Subcutaneous adipose tissue (tissue), 4 donors: ENCODE measurements around the gene UNC13B. TPM values are rescaled to one million over a fixed set of nuclear protein-coding genes. Genes with fewer than 3 reads are reported as not detected.

Source experiments
- total RNA-seq, 4 donors: library from RNA; depleted of rRNA; stranded (reverse); fragments of >200 nt; gene quantifications; one replicate each; pipeline ENCODE4 v1.1.0, GENCODE V29; 2016
- TF ChIP-seq, protein P1 (sequence below): fragments of 450-650 bp; IDR thresholded peaks from one replicate; pipeline ENCODE4 v1.5.1; 2016; ENCODE audit warnings: low read depth, mild to moderate bottlenecking, control low read depth, antibody characterized with exemption, moderate library complexity

The UNC13B gene
- total RNA-seq, 4 donors from 2014 or later, result 17.5 to 31.6 (median 28.9) TPM

GRCh38 chr9:35156781-35157180, 5.0 kb upstream of the UNC13B start:
- TF ChIP-seq, protein P1, sequence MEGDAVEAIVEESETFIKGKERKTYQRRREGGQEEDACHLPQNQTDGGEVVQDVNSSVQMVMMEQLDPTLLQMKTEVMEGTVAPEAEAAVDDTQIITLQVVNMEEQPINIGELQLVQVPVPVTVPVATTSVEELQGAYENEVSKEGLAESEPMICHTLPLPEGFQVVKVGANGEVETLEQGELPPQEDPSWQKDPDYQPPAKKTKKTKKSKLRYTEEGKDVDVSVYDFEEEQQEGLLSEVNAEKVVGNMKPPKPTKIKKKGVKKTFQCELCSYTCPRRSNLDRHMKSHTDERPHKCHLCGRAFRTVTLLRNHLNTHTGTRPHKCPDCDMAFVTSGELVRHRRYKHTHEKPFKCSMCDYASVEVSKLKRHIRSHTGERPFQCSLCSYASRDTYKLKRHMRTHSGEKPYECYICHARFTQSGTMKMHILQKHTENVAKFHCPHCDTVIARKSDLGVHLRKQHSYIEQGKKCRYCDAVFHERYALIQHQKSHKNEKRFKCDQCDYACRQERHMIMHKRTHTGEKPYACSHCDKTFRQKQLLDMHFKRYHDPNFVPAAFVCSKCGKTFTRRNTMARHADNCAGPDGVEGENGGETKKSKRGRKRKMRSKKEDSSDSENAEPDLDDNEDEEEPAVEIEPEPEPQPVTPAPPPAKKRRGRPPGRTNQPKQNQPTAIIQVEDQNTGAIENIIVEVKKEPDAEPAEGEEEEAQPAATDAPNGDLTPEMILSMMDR, result no peak

- TF ChIP-seq, protein P1, result no peak
Measured at GRCh38 chr9:35158501-35159280, 3.1 kb upstream of the UNC13B start.

GRCh38 chr9:35162605-35163315, 951 bp downstream of the UNC13B start:
- TF ChIP-seq, protein P1, result no peak

DNA sequence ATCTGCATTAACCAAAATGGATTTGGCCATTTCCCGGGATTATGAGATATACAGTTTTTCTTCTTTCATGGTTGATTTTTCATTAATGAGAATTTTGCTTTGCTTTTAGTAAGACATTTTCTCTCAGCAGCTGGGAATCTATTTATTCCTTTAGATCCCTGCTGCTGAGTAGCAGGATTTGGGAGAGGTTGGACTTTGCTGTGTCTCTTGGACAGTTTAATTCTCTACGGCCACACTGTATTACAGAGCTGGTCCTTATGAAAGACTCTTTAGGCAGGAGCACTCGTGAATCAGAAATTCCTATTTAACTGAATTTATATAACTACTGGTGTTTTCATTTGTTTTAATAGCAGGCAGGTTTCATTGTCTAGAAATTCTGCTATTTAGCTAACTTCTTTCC, 1.6 kb downstream of the UNC13B start:
- TF ChIP-seq, protein P1, result no peak

- TF ChIP-seq, protein P1, result no peak
Measured at GRCh38 chr9:35164711-35165110, 2.9 kb downstream of the UNC13B start.

DNA sequence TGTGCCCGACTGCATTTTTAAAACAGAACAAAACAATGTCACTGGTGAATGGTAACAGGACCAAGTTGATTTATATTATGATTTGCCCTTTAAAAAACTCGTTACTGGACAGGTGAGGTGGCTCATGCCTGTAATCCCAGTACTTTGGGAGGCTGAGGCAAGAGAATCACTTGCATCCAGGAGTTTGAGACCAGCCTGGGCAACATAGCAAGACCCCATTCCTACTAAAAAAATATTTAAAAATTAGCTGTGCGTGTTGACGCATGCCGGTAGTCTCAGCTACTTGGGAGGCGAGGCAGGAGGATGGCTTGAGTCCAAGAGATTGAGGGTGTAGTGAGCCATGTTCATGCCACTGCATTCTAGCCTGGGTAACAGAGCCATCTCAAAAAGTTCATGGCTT, 7.2 kb downstream of the UNC13B start:
- TF ChIP-seq, protein P1, result no peak

DNA sequence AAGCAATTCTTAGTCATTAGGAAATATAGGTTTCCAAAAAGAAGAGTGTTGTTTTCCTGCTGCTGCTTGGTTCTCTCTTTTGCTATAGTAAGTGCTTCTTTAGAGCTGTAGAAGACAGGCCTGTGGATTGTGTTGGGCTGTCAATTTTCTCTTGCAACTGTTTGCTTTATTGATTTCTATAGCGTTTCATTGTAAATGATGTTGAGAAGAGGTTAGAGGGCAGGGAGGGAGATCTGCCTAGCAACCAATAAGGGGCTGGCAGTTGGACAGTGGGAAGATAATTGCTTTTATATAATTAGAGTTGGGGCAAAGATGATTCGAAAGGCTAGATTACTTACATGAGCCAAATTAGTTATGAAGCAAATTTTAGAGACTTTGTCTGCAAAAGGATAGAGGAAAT, 11.1 kb downstream of the UNC13B start:
- TF ChIP-seq, protein P1, result no peak
